Measurements from ENCODE around the gene EFNB3. TPM values are rescaled to one million over a fixed set of nuclear protein-coding genes. Genes with fewer than 3 reads are reported as not detected.

Gene EFNB3
- total and polyA plus RNA-seq, 2 of the 8 experiments (the other 6 are each of a cell fraction or from before 2014, with no cell fraction given) = 15.0 to 27.3 TPM

DNA sequence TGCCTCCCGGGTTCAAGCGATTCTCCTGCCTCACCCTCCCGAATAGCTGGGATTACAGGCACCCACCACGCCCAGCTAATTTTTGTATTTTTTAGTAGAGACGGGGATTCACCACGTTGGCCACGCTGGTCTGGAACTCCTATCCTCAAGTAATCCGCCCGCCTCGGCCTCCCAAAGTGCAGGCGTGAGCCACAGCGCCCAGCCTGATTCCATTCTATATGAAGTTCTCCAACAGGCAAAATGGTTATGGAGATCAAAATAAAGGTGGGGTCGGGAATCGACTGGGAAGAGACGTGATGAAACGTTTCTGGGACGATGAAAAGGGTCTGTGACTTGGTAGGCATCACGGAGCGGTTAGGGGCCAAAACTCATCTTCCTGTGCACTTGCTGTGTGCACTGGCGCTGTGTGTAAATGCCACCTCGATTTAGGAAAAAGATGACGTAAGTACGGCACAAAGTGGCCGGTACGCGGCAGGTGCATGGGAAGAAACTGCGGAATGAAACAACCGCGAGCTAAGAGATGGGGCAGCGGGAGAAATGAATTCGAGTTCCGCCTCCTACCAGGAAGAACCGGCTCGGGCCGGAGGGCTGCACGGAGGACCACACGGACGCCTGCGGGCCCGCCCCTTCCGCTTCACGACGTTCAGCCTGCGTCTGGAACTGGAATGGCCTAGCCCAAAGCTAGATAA lies 19.3 kb upstream of the EFNB3 start (continued):
- peak; percentile 90 for TF ChIP-seq TAF7 (optimal IDR thresholded peaks at IDR 0.05; ENCODE audit: borderline replicate concordance, low read depth, low read length)

Measured in H1 (cell line).